Activated CD4-positive, alpha-beta T cell treated with anti-CD3 and anti-CD28 coated beads for 36 hours (primary cell): Measurements from ENCODE around the gene CLSTN3. TPM values are rescaled to one million over a fixed set of nuclear protein-coding genes. Genes with fewer than 3 reads are reported as not detected.
"Not testable (repeated sequence)": the region's sequence is repeated elsewhere in the genome, so short reads cannot be mapped to it uniquely, and the experiment has no call there.

Experiments used
- ATAC-seq: fragments of 200-7000 bp; cut with Tn5 transposase; one replicate; pipeline ENCODE4 v1.10.0; 2021; ENCODE audit warnings: mild to moderate bottlenecking, moderate library complexity
- CTCF ChIA-PET: fragments of 350-600 bp; sonication (Branson Sonifier 250); formaldehyde crosslinking; loops from one replicate; lab custom pipeline; 2021; ENCODE audit warnings: antibody characterized with exemption; lab: Charles Lee
- POLR2A ChIA-PET: fragments of 350-600 bp; sonication (Branson Sonifier 250); formaldehyde crosslinking; loops from one replicate; lab custom pipeline; 2021; ENCODE audit warnings: antibody characterized with exemption, inconsistent platforms; lab: Charles Lee
- DNase-seq: peaks from one replicate; pipeline ENCODE4 v3.0.0-alpha.2; 2020
- H3K27ac Mint-ChIP-seq: one replicate; pipeline ENCODE4 v1.8.0; 2021; ENCODE audit warnings: mixed read lengths
- H3K27me3 Mint-ChIP-seq: one replicate; pipeline ENCODE4 v1.8.0; 2021; ENCODE audit warnings: mixed read lengths
- H3K36me3 Mint-ChIP-seq: one replicate; pipeline ENCODE4 v1.8.0; 2021; ENCODE audit warnings: low read depth, mixed read lengths
- H3K4me1 Mint-ChIP-seq: one replicate; pipeline ENCODE4 v1.8.0; 2021; ENCODE audit warnings: mixed read lengths
- H3K4me3 Mint-ChIP-seq: one replicate; pipeline ENCODE4 v1.8.0; 2021; ENCODE audit warnings: mild to moderate bottlenecking, moderate library complexity, mixed read lengths
- H3K9me3 Mint-ChIP-seq: one replicate; pipeline ENCODE4 v1.8.0; 2021; ENCODE audit warnings: low read depth, mixed read lengths
- intact Hi-C, 2 experiments: fragments of 100-400 bp; cut with DNase I in 1 of 2; cut with micrococcal nuclease in 1 of 2; formaldehyde crosslinking; loops; one replicate each; pipeline versions ENCODE4 v1.14.2 to v1.15.1; 2022 to 2024; cut with DNase I, micrococcal nuclease
- total RNA-seq, 2 experiments: library from RNA; stranded (reverse); gene quantifications; one replicate each; pipeline ENCODE4 v1.2.3, GENCODE V29; 2021

The CLSTN3 gene
- total RNA-seq, 2 experiments from 2014 or later = 28.2 to 37.9 TPM

DNA sequence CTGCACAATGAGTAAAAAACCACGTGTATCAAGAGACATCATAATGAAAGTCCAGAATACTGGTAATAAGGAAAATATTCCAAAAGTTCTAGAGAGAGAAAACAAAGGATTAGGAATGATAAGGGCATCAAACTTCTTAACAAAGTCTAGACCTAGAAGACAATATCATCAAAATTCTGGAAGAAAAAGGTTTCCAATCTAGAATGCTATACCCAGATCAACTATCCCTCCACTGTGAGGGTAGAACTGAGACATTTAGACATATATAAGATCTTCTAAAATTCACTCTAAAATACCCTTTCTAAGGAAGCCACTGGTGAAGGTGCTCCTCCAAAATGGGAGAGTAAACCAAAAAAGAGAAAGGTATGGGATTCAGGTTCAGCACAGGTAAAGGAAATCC is 24.1 kb upstream of the CLSTN3 start:
- no peak for DNase-seq
- Mint-ChIP-seq H3K4me3 (no peak overlapping the region), H3K4me1 (peaks cover 34% of the 10 kb centered on the region), H3K36me3 (peaks cover 35% of the 10 kb centered on the region), H3K27me3 (no peaks in the 10 kb centered on the region), H3K27ac (peak overlapping the region; percentile 1), H3K9me3 (peaks cover 8% of the 10 kb centered on the region)
- POLR2A ChIA-PET = no interaction called here
- CTCF ChIA-PET = interaction anchor here (0.6 to 1.1 kb wide), 4 partner anchors 39 to 358 kb away, joined by 3 to 4 read pairs (median 3); no protein-coding TSS in a partner anchor
- intact Hi-C loops = loop anchor here in 1 of 2 experiments (10.0 kb wide), 1 partner anchor 381 kb away; the partner anchor contains the start of gene COPS7A
- no peak for ATAC-seq

DNA sequence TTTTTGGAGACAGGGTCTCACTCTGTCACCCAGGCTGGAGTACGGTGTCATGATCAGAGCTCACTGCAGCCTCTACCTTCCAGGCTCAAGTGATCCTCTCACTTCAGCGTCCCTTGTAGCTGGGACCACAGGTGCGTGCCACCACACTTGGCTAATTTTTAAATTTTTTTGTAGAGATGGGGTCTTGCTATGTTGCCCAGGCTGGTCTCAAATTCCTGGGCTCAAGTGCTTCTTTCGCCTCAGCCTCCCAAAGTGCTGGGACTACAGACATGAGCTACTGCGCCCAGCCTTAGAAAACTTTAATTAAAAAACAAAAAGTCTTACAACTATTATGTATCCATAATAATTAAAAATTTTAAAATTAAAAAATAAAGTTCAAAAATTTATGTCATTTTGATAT is 23.0 kb upstream of the CLSTN3 start:
- H3K4me3 Mint-ChIP-seq = peak overlapping the region; percentile 9
- not testable (repeated sequence) for DNase-seq, H3K9me3 Mint-ChIP-seq, ATAC-seq, H3K27me3 Mint-ChIP-seq
- H3K4me1 Mint-ChIP-seq = peaks cover 36% of the 10 kb centered on the region
- CTCF ChIA-PET = interaction anchor here (0.7 to 5.1 kb wide), 11 partner anchors 9 to 354 kb away, joined by 3 to 41 read pairs (median 4); partner anchors contain the start of genes C12orf57, LPCAT3, MLF2 and RNU7-1
- peaks cover 36% of the 10 kb centered on the region for H3K36me3 Mint-ChIP-seq
- POLR2A ChIA-PET = interaction anchor here (3.2 kb wide), 1 partner anchor 163 kb away, joined by 34 read pairs; the partner anchor contains the start of genes C12orf57 and RNU7-1
- intact Hi-C loops = loop anchor here in 1 of 2 experiments (10.0 kb wide), 1 partner anchor 382 kb away; the partner anchor contains the start of gene COPS7A
- H3K27ac Mint-ChIP-seq = peak overlapping the region; percentile 12

DNA sequence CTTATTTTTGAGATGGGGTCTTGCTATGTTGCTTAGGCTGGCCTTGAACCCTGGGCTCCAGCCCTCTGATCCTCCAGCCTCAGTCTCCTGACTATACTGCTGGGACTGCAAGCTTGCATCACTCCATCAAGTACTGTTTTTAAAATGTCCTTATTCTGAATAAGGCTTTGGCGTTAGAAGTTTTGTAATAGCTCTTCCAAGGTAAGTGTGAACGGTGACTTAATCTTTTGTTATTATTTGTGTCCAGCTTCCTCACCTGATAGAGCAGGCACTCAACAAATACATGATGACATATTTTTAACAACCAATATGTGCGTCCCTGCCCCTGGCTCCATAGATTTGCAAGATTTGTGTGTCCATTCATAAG is 22.6 kb upstream of the CLSTN3 start:
- ATAC-seq = peak; percentile 7
- no peak for DNase-seq
- Mint-ChIP-seq H3K9me3 (peaks cover 8% of the 10 kb centered on the region), H3K4me3 (peak overlapping the region; percentile 92), H3K36me3 (peaks cover 36% of the 10 kb centered on the region), H3K4me1 (peaks cover 36% of the 10 kb centered on the region), H3K27ac (peak overlapping the region; percentile 94), H3K27me3 (no peaks in the 10 kb centered on the region)
- ChIA-PET POLR2A (interaction anchor here (0.7 to 3.2 kb wide), 3 partner anchors 146 to 164 kb away, joined by 3 to 34 read pairs (median 3); partner anchors contain the start of genes C12orf57 and RNU7-1), CTCF (interaction anchor here (0.7 to 5.1 kb wide), 16 partner anchors 8 to 355 kb away, joined by 3 to 41 read pairs (median 4); partner anchors contain the start of genes C12orf57, LPCAT3, MLF2 and RNU7-1)
- intact Hi-C loops = loop anchor here (1.0 to 10.0 kb wide), 8 partner anchors 23 to 383 kb away; partner anchors contain the start of genes EMG1 (in 2 of the 2), LPCAT3 (in 2 of the 2), PHB2 (in 2 of the 2) and C12orf57 (in 1 of the 2)

DNA sequence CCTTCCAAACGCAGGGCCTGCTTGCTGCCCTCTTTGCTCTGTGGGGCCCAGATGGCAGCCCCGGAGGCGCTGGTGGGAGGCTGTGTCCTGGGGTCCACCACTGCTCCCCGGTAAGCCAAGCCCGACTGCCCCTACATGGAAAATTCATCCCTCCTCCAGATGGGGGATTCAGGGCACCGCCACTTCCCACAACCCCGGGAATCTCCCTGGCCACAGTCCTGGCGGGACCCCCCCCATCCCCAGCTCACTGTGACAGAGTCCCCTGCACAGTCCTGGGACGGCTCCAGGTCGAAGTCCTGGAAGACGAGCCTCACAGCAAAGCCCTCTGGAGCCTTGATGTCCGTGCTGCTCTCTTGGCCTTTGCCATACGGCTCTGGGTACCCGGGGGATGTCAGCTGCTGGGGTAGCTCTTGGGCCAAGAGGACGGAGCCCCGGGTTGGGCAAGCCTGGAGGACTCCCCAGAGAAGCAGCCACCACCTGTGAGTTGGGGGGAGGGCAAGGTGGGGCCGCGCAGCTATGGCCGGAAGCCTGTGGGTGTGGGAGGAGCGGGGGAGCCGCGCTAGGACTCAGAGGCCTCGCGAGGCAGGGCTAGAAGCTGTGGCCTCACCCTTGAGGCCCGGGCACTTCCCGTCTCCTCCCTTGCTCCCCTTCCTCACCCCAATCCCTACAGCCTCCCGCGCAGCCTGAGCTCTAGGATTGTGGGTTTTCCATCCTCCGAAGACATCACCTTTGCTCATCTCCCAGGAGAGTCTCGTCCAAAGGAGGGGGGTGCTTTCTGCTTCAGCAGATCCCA is 22.0 kb upstream of the CLSTN3 start:
- Mint-ChIP-seq H3K4me3 (peak overlapping the region; percentile 92), H3K36me3 (peaks cover 37% of the 10 kb centered on the region), H3K27ac (peak overlapping the region; percentile 94), H3K4me1 (peaks cover 40% of the 10 kb centered on the region), H3K9me3 (peaks cover 8% of the 10 kb centered on the region), H3K27me3 (no peaks in the 10 kb centered on the region)
- peak; percentile 95 for ATAC-seq
- POLR2A ChIA-PET = interaction anchor here (0.7 to 3.2 kb wide), 5 partner anchors 147 to 235 kb away, joined by 3 to 34 read pairs (median 3); partner anchors contain the start of genes C12orf57, RNU7-1 and SPSB2
- DNase-seq = peak; percentile 89
- intact Hi-C loops = loop anchor here (1.0 to 10.0 kb wide), 8 partner anchors 22 to 383 kb away; partner anchors contain the start of genes EMG1 (in 2 of the 2), LPCAT3 (in 2 of the 2), PHB2 (in 2 of the 2) and C12orf57 (in 1 of the 2)
- CTCF ChIA-PET = interaction anchor here (0.6 to 5.1 kb wide), 22 partner anchors 9 to 1025 kb away, joined by 3 to 41 read pairs (median 4); partner anchors contain the start of genes C12orf57, LPCAT3, MLF2 and RNU7-1

DNA sequence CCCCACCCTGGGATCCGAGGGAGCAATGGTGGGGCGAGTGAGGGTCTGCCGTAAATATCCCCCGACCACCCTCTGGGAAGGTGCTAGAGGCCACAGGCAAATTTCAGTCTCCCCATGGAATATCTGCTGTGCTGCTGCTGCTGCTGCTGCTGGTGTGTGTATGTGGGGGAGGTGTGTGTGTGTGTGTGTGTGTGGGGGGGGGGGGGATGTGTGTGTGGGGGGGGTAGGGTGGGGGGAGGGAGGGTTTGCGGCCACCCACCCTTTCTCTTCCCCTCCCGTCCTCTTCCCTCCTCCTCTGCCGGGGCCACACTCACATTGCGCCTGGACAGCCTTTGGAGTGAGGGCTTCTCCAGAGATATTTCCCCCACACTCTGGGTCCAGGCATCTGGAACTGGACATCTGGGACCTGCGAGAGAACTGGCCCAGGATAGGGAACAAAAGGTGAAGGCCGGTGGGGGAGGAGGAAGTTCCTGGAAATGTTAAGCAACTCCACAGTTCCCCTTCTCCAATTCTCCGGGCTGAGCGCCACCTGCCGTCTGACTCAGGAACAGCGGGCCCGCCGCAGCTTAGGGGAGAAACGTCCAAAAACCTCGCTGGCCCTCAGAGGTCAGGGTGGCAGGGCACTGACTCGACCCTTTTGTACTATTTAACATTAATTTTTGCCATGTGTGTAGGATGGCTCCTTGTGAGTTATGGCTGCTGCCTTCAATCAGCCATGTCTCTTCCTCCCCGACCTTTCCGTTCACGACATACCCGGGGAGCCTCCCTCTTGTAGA is 21.2 kb upstream of the CLSTN3 start, which contains the start of gene C1RL:
TSS of gene C1RL (minus strand) at position 419 of the 776 bp plus-strand sequence. CDS start at position 385, 34 bp downstream.
- intact Hi-C loops = loop anchor here (1.0 to 10.0 kb wide), 10 partner anchors 21 to 384 kb away; partner anchors contain the start of genes C12orf57 (in 2 of the 2), EMG1 (in 2 of the 2), LPCAT3 (in 2 of the 2) and PHB2 (in 2 of the 2)
- H3K27ac Mint-ChIP-seq = peak within 1 kb of the TSS; percentile 94
- DNase-seq (peak; percentile 90), ATAC-seq (peak; percentile 33)
- peaks cover 42% of the 10 kb centered on the region for H3K36me3 Mint-ChIP-seq
- POLR2A ChIA-PET = interaction anchor here (0.7 to 3.2 kb wide), 5 partner anchors 19 to 236 kb away, joined by 3 to 34 read pairs (median 3); partner anchors contain the start of genes C12orf57, RNU7-1 and SPSB2
- H3K4me3 Mint-ChIP-seq = peak within 1 kb of the TSS; percentile 92
- no peaks in the 10 kb centered on the region for H3K27me3 Mint-ChIP-seq
- CTCF ChIA-PET = interaction anchor here (0.6 to 5.1 kb wide), 35 partner anchors 9 to 1024 kb away, joined by 3 to 41 read pairs (median 4); partner anchors contain the start of genes C12orf57, LPCAT3 and RNU7-1
- peaks cover 8% of the 10 kb centered on the region for H3K9me3 Mint-ChIP-seq
- peaks cover 43% of the 10 kb centered on the region for H3K4me1 Mint-ChIP-seq

DNA sequence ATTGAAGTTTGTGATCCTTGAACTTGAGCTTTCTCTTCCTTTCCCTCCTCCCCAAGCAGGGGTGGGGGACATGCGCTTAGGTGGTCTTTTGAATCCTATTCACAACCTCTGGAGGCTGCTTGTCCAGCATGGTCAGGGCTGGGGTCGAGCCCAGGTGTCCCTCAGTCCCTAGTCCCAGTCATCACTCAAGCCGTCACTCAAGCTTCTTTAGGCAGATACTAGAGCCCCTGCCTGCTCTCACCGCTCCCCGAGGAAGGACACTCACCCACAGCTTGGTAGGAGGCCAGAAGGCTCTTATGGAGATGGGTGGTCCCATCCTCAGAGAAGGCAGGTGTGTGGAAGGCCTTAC is 20.6 kb upstream of the CLSTN3 start:
- no peaks in the 10 kb centered on the region for H3K27me3 Mint-ChIP-seq
- CTCF ChIA-PET = interaction anchor here (0.6 to 5.1 kb wide), 27 partner anchors 9 to 238 kb away, joined by 3 to 41 read pairs (median 4); partner anchors contain the start of genes C12orf57, LPCAT3 and RNU7-1
- H3K4me1 Mint-ChIP-seq = peaks cover 43% of the 10 kb centered on the region
- peaks cover 46% of the 10 kb centered on the region for H3K36me3 Mint-ChIP-seq
- peaks cover 8% of the 10 kb centered on the region for H3K9me3 Mint-ChIP-seq
- intact Hi-C loops = loop anchor here (1.0 to 10.0 kb wide), 6 partner anchors 139 to 385 kb away; partner anchors contain the start of genes C12orf57 (in 2 of the 2), COPS7A (in 1 of the 2), EMG1 (in 1 of the 2) and PHB2 (in 1 of the 2)
- POLR2A ChIA-PET = interaction anchor here (3.2 kb wide), 1 partner anchor 165 kb away, joined by 34 read pairs; the partner anchor contains the start of genes C12orf57 and RNU7-1
- ATAC-seq (no peak), DNase-seq (no peak)
- peak overlapping the region; percentile 92 for H3K4me3 Mint-ChIP-seq
- peak overlapping the region; percentile 88 for H3K27ac Mint-ChIP-seq

DNA sequence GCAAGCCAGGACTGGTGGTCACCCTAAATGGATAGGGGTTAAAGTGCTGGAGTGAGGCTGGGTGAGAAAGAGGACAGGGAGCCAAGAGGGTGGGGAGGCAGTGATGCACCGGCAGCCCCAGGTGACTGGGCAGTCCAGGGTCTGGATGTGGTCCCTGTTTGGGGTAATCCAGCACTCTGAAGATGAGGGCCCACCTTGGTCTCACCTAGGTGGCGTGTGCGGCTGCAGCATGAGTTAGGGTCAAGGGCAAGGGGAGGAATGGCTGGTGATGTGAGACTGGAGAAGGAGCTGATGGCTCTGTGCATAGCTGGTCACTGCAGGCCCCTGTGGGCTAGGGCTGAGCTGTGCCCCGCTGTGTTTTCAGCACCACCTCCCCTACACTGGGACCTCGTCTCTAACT is 19.5 kb upstream of the CLSTN3 start:
- peaks cover 40% of the 10 kb centered on the region for H3K4me1 Mint-ChIP-seq
- DNase-seq (no peak), ATAC-seq (no peak)
- ChIA-PET CTCF (interaction anchor here (0.7 to 5.1 kb wide), 10 partner anchors 9 to 165 kb away, joined by 3 to 41 read pairs (median 6); partner anchors contain the start of genes C12orf57, C1R and RNU7-1), POLR2A (interaction anchor here (1.1 kb wide), 1 partner anchor 166 kb away, joined by 4 read pairs; the partner anchor contains the start of genes C12orf57 and RNU7-1)
- peaks cover 6% of the 10 kb centered on the region for H3K9me3 Mint-ChIP-seq
- intact Hi-C loops = no loop called here
- no peak overlapping the region for H3K27ac Mint-ChIP-seq
- no peaks in the 10 kb centered on the region for H3K27me3 Mint-ChIP-seq
- peaks cover 50% of the 10 kb centered on the region for H3K36me3 Mint-ChIP-seq
- no peak overlapping the region for H3K4me3 Mint-ChIP-seq

DNA sequence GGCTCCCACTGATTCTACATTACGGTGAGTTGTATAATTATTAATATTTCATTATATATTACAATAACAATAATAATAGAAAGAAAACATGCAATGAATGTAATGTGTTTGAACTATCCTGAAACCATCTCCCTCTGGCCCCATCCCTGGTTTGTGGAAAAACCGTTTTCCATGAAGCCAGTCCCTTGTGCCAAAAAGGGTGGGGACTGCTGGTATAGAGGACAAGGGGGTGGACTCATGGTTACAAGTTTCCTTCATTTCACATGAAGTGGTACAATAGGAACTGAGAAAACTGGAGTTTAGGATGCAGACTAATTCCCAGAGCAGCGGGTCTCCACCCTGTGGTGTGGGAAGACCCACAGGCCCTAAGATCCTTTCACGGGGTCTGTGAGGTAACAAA is 18.1 kb upstream of the CLSTN3 start:
- no peak for DNase-seq
- no peak overlapping the region for H3K4me3 Mint-ChIP-seq

DNA sequence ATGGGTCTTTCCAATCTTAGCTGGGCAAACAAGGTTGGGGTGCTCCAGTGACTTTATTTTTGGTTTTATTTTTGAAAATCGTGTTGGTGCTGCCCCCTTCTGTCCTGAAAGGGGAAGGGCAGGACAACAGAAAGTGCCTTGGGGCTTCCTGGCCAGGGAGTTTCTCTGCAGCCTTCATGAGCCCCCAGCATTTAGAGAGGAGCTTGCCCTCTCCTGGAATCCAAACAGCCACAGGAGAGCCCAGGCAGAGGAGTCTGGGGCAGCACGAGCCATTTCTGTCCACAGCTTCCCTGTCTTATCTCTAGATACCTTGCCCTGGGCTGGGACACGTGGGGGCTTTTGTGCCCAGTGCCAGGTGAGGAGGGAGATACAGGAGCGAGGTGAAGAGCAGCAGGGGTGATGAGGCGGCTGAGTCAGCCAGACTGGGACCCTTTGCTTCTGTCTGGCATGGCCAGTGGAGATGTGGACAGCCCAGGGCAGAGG is 16.7 kb upstream of the CLSTN3 start:
- CTCF ChIA-PET = interaction anchor here (0.5 to 3.4 kb wide), 24 partner anchors 11 to 764 kb away, joined by 3 to 15 read pairs (median 4); partner anchors contain the start of genes C12orf57, CLSTN3, LPCAT3 and RNU7-1
- POLR2A ChIA-PET = no interaction called here
- Mint-ChIP-seq H3K4me1 (peaks cover 21% of the 10 kb centered on the region), H3K36me3 (peaks cover 53% of the 10 kb centered on the region), H3K27me3 (no peaks in the 10 kb centered on the region), H3K27ac (no peak overlapping the region), H3K4me3 (no peak overlapping the region), H3K9me3 (no peaks in the 10 kb centered on the region)
- intact Hi-C loops = loop anchor here (1.0 kb wide), 2 partner anchors 95 to 169 kb away; partner anchors contain the start of genes C12orf57 (in 1 of the 2) and LPCAT3 (in 1 of the 2)
- DNase-seq (peak; percentile 52), ATAC-seq (peak; percentile 23)

More for the DNA sequence above, 18.1 kb upstream of the CLSTN3 start:
- Mint-ChIP-seq H3K27ac (no peak overlapping the region), H3K27me3 (no peaks in the 10 kb centered on the region), H3K36me3 (peaks cover 47% of the 10 kb centered on the region), H3K9me3 (no peaks in the 10 kb centered on the region), H3K4me1 (peaks cover 27% of the 10 kb centered on the region)
- ChIA-PET CTCF (interaction anchor here (0.6 to 5.1 kb wide), 14 partner anchors 10 to 515 kb away, joined by 3 to 41 read pairs (median 5); partner anchors contain the start of genes C12orf57, C1R and RNU7-1), POLR2A (no interaction called here)
- ATAC-seq = no peak
- intact Hi-C loops = no loop called here
